ENCODE results near the gene KLF13. TPM values are rescaled to one million over a fixed set of nuclear protein-coding genes. Genes with fewer than 3 reads are reported as not detected.

Gene KLF13
- total and polyA plus RNA-seq, 8 donors, result 12.3 to 57.1 (median 32.6) TPM

DNA sequence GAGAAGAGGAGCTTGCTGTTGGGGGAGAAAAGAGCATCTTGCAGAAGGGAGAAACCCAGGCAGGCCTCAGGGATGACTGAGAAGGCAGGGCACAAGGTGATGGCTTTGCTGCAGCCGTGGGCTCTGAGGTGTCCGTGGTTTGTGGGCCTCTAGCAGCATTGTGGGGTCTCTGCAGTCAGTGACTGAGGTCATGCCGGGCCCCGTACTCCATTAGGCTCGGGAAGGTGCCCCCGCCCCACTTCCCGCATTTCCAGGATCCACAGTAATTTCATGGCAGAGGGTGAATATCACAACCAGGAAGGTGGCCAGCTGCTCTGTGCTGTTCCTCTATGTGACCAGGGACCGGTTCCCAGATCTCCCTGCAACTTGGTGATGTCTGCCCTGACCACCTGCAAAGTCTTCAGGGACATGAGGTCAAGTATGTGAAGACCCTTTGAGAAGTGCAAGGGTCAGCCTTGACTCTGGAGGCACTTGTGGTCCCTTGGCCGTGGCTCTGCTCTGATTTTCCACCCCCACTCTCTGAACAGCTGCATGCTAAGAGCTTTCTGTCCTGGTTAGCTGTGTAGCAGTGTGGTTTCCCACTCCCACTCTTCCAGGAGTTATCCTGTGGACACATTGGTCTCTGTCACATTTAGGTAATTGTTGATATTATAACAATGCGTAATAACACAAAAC, 3.6 kb downstream of the KLF13 start:
- WGBS, 2 donors, result 45 to 49% methylated on average over 10 of the region's 10 CpGs
- peak overlapping the region in 2 of 4 donors; percentile 5 to 99 for H3K27ac ChIP-seq

GRCh38 chr15:31330836-31331235, 4.2 kb downstream of the KLF13 start:
- Histone ChIP-seq H3K27me3 (no peaks in the 10 kb centered on the region), H3K4me3 (no peak overlapping the region), H3K36me3 (no peaks in the 10 kb centered on the region), H3K27ac (no peak overlapping the region), H3K4me1 (peaks cover 0 to 59% (median 53%) of the 10 kb centered on the region in 3 donors), H3K9me3 (no peaks in the 10 kb centered on the region)
- no peak for ATAC-seq
- peak in 1 of 6 donors; percentile 63 for DNase-seq
- no peak for FAIRE-seq
- WGBS, 2 donors, result 43 to 50% methylated on average over 4 of the region's 4 CpGs
- intact Hi-C loops (cut with DNase I), result no loop called here
- TF ChIP-seq CTCF (IDR thresholded peaks at IDR 0.05), result no peak

More for the DNA sequence above, 3.6 kb downstream of the KLF13 start:
- FAIRE-seq (no peak), DNase-seq (no peak), ATAC-seq (no peak)
- Histone ChIP-seq H3K27me3 (no peaks in the 10 kb centered on the region), H3K4me1 (peaks cover 0 to 55% (median 49%) of the 10 kb centered on the region in 3 donors), H3K9me3 (no peaks in the 10 kb centered on the region), H3K36me3 (no peaks in the 10 kb centered on the region), H3K4me3 (peak overlapping the region in 3 of 4 donors; percentile 50 to 97 (median 90))
- intact Hi-C loops (cut with DNase I), result no loop called here
- TF ChIP-seq CTCF (IDR thresholded peaks at IDR 0.05), result no peak

- Histone ChIP-seq H3K36me3 (no peaks in the 10 kb centered on the region), H3K4me1 (peaks cover 0 to 64% (median 59%) of the 10 kb centered on the region in 3 donors), H3K27me3 (no peaks in the 10 kb centered on the region), H3K27ac (no peak overlapping the region), H3K9me3 (no peaks in the 10 kb centered on the region), H3K4me3 (no peak overlapping the region)
- ATAC-seq (no peak), FAIRE-seq (no peak), DNase-seq (peak in 1 of 6 donors; percentile 41)
- TF ChIP-seq CTCF (IDR thresholded peaks at IDR 0.05), result no peak
- 74 to 85% methylated on average over 5 of the region's 5 CpGs for WGBS, 2 donors
- intact Hi-C loops (cut with DNase I), result no loop called here
Observed at GRCh38 chr15:31331389-31331788, 4.8 kb downstream of the KLF13 start.

DNA sequence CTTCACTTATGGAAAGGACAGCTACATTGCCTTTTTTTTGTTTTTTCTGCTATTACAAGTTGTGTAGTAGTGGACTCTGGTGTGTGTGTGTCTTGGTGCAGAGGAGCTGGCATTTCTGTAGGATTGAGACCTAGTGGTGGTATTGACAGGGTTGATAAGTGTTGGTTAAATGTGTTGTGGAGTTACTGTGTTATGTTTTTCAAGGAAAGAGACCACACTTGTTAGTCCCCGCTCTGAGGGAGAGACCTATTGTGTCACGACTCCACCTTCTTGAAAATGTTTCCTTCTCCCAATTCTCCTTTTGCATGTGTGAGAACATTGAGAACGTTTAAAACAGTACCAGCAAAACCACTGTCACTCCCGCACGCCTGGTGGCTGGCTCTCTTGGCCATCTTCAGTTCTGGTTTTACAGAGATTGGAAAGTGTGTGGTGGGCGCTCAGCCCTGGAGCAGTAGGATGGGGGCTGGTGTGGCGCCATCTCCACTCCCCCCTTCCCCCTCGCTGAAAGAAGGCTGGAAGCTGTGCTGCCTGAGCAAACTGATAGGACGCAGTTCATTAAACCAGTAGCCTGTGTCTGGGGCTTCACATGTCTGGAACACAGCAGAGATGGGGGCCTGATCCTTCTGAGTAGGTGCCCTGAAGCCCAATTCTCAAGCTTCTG, 5.5 kb downstream of the KLF13 start:
- H3K9me3 ChIP-seq, result no peaks in the 10 kb centered on the region
- H3K27ac ChIP-seq, result peak overlapping the region; percentile 0 to 58 (median 41)
- intact Hi-C loops (cut with DNase I), result no loop called here
- no peak overlapping the region for H3K4me3 ChIP-seq
- no peaks in the 10 kb centered on the region for H3K27me3 ChIP-seq
- DNase-seq (no peak), FAIRE-seq (no peak), ATAC-seq (no peak)
- TF ChIP-seq CTCF (IDR thresholded peaks at IDR 0.05), result no peak
- no peaks in the 10 kb centered on the region for H3K36me3 ChIP-seq
- WGBS, 2 donors, result 49 to 59% methylated on average over 9 of the region's 9 CpGs
- peaks cover 0 to 68% (median 65%) of the 10 kb centered on the region in 3 donors for H3K4me1 ChIP-seq

DNA sequence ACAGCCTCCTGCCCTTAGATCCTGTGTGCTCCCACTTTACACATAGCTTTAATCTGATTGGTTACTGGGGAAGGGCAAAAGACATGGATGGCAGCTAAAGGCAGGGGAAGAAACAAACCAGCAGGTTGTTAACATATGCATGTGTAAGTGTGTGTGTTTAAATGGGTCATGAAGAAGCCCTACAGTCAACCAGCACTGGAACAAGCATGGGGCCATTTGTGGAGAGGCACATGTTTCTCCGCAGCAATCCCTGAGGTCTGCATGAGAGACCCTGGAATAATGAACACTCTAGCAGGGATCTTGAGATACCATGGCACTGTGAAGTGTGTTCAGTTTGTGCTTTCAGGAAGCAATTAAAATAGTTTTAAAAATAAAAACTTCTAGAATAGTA, 6.0 kb downstream of the KLF13 start:
- Histone ChIP-seq H3K27me3 (no peaks in the 10 kb centered on the region), H3K4me3 (no peak overlapping the region), H3K9me3 (no peaks in the 10 kb centered on the region), H3K36me3 (no peaks in the 10 kb centered on the region), H3K27ac (peak overlapping the region; percentile 0 to 58 (median 41)), H3K4me1 (peaks cover 0 to 73% (median 69%) of the 10 kb centered on the region in 3 donors)
- ATAC-seq (no peak), DNase-seq (no peak), FAIRE-seq (no peak)
- 68 to 81% methylated on average over 1 of the region's 1 CpG for WGBS, 2 donors
- TF ChIP-seq CTCF (IDR thresholded peaks at IDR 0.05), result no peak
- intact Hi-C loops (cut with DNase I), result no loop called here

Data from pancreas (tissue), 10 donors.